HG02610 (cell line): ENCODE results near the gene CDK2.
"Not testable (repeated sequence)": the region's sequence is repeated elsewhere in the genome, so short reads cannot be mapped to it uniquely, and the experiment has no call there.

Source experiments
- ATAC-seq: cut with Tn5 transposase; IDR thresholded peaks from one replicate; pipeline ENCODE4 v1.9.1; 2021; ENCODE audit warnings: mild to moderate bottlenecking, moderate library complexity; ENCODE audit not compliant: unreplicated experiment

CDK2 gene

GRCh38 chr12:55978393-55978792 is 11.8 kb downstream of the CDK2 start:
- ATAC-seq: no peak

- no peak for ATAC-seq
These were observed 12.4 kb downstream of the CDK2 start for GRCh38 chr12:55979069-55979468.

GRCh38 chr12:55981882-55982281 is 15.3 kb downstream of the CDK2 start:
- not testable (repeated sequence) for ATAC-seq

- ATAC-seq: peak; percentile 85
These were observed 15.8 kb downstream of the CDK2 start for GRCh38 chr12:55982319-55982936.

GRCh38 chr12:55983232-55983842 is 16.7 kb downstream of the CDK2 start:
- ATAC-seq: no peak

- no peak for ATAC-seq
These were observed 18.2 kb downstream of the CDK2 start for GRCh38 chr12:55984861-55985260.

GRCh38 chr12:55985341-55985740 is 18.7 kb downstream of the CDK2 start:
- no peak for ATAC-seq

GRCh38 chr12:55985976-55986375 is 19.3 kb downstream of the CDK2 start:
- not testable (repeated sequence) for ATAC-seq

GRCh38 chr12:55991110-55991509 is 24.5 kb downstream of the CDK2 start:
- no peak for ATAC-seq

- ATAC-seq: no peak
These were observed 26.7 kb downstream of the CDK2 start for GRCh38 chr12:55993230-55993853.

GRCh38 chr12:55995366-55995765 is 28.7 kb downstream of the CDK2 start:
- no peak for ATAC-seq

GRCh38 chr12:55996201-55996714 is 29.6 kb downstream of the CDK2 start:
- no peak for ATAC-seq

- ATAC-seq: peak; percentile 100
These were observed 30.3 kb downstream of the CDK2 start, which contains the start of gene SUOX for GRCh38 chr12:55996715-55997534. Gene SUOX, plus strand, starts transcription at chr12:55997276. Its CDS starts 4,946 bp downstream, at chr12:56002222.

GRCh38 chr12:55997535-55997859 is 30.9 kb downstream of the CDK2 start:
- no peak for ATAC-seq

- ATAC-seq: not testable (repeated sequence)
These were observed 32.9 kb downstream of the CDK2 start for GRCh38 chr12:55999522-55999921.

GRCh38 chr12:55999999-56000540 is 33.4 kb downstream of the CDK2 start:
- not testable (repeated sequence) for ATAC-seq

- ATAC-seq: no peak
These were observed 35.0 kb downstream of the CDK2 start for GRCh38 chr12:56001487-56002100.

- ATAC-seq: not testable (repeated sequence)
These were observed 36.7 kb downstream of the CDK2 start for GRCh38 chr12:56003376-56003775.

GRCh38 chr12:56004211-56004610 is 37.6 kb downstream of the CDK2 start:
- no peak for ATAC-seq
